HCT116 (cell line): ENCODE results near the gene MATCAP1. TPM values are rescaled to one million over a fixed set of nuclear protein-coding genes. Genes with fewer than 3 reads are reported as not detected.

ENCODE experiments used
- ATAC-seq: fragments of 200-7000 bp; cut with Tn5 transposase; 2 replicates; pipeline ENCODE4 v1.9.1; 2020; ENCODE audit warnings: mild to moderate bottlenecking, moderate library complexity
- BruUV-seq: library from RNA; stranded (reverse); fragments of 400-500 nt; replicated peaks from 2 replicates; lab custom pipeline; 2021; lab: Mats Ljungman, UMichigan
- CTCF ChIA-PET: fragments of 300-600 bp; sonication (Branson Sonifier 250); formaldehyde crosslinking; loops from one replicate; lab custom pipeline; 2021; ENCODE audit warnings: antibody characterized with exemption; lab: Charles Lee
- POLR2A ChIA-PET: fragments of 300-600, 350-600 bp; sonication (Branson Sonifier 250); formaldehyde crosslinking; loops from one replicate; lab custom pipeline; 2021; ENCODE audit warnings: antibody characterized with exemption; lab: Charles Lee
- RAD21 ChIA-PET, 2 experiments: fragments of 300-600 bp; sonication (Branson Sonifier 250); formaldehyde crosslinking; loops; one replicate each; lab custom pipeline; 2023; ENCODE audit warnings: low total read pairs in 2 of 2; ENCODE audit not compliant: uncharacterized antibody in 2 of 2, unreplicated experiment in 2 of 2, low non-redundant PET in 1 of 2; lab: Charles Lee
- DNase-seq: peaks from one replicate; pipeline ENCODE4 v3.0.0-alpha.2; 2010; ENCODE audit warnings: low read depth, low spot score
- H2AFZ ChIP-seq: fragments of 200-600 bp; shearing (Covaris generic), sonication (generic); 2 replicates; pipeline ENCODE4 v1.6.1; 2017; ENCODE audit warnings: low read depth, mixed run types, mixed read lengths, antibody characterized with exemption, low read length; ENCODE audit not compliant: poor library complexity, severe bottlenecking
- H3K27ac ChIP-seq: 2 replicates; pipeline ENCODE4 v1.5.1; 2012; ENCODE audit warnings: low read depth, low read length
- H3K27me3 ChIP-seq: fragments of 200-600 bp; sonication (generic); 2 replicates; pipeline ENCODE4 v1.6.1; 2016; ENCODE audit warnings: mixed run types, low read length, mixed read lengths; ENCODE audit not compliant: insufficient read depth
- H3K36me3 ChIP-seq, 2 experiments: fragments of 200-500 bp in 1 of 2; fragments of 200-600 bp in 1 of 2; sonication (Bioruptor generic) in 1 of 2; sonication (generic) in 1 of 2; 2 replicates each; pipeline versions ENCODE4 v1.5.1 to v1.6.1; 2014 to 2016; ENCODE audit warnings: low read length in 2 of 2, inconsistent platforms in 1 of 2, mixed read lengths in 1 of 2, mixed run types in 1 of 2; ENCODE audit not compliant: insufficient read depth in 2 of 2, control insufficient read depth in 1 of 2
- H3K4me1 ChIP-seq, 2 experiments: fragments of 200-600 bp in 1 of 2; sonication (generic) in 1 of 2; 2 replicates each; pipeline versions ENCODE4 v1.5.1 to v1.6.1; 2012 to 2017; ENCODE audit warnings: low read length in 2 of 2, inconsistent platforms in 1 of 2, mild to moderate bottlenecking in 1 of 2, mixed read lengths in 1 of 2, mixed run types in 1 of 2, moderate library complexity in 1 of 2; ENCODE audit not compliant: insufficient read depth in 2 of 2, control insufficient read depth in 1 of 2
- H3K4me2 ChIP-seq: fragments of 200-600 bp; sonication (generic); 2 replicates; pipeline ENCODE4 v1.6.1; 2017; ENCODE audit warnings: mixed run types, low read length, mixed read lengths
- H3K4me3 ChIP-seq, 2 experiments: fragments of 200-600 bp in 1 of 2; sonication (generic) in 1 of 2; replicated peaks in 1 of 2; 2 replicates each; pipeline ENCODE4 v1.5.1; 2011 to 2016; ENCODE audit warnings: low read length in 2 of 2, control low read depth in 1 of 2, low read depth in 1 of 2, mild to moderate bottlenecking in 1 of 2, mixed read lengths in 1 of 2, mixed run types in 1 of 2
- H3K79me2 ChIP-seq: fragments of 200-600 bp; sonication (generic); 2 replicates; pipeline ENCODE4 v1.6.1; 2017; ENCODE audit warnings: mild to moderate bottlenecking, mixed run types, low read length, moderate library complexity, mixed read lengths; ENCODE audit not compliant: insufficient read depth
- H3K9ac ChIP-seq: fragments of 200-600 bp; sonication (generic); 2 replicates; pipeline ENCODE4 v1.6.1; 2016; ENCODE audit warnings: low read length, mixed read lengths
- H3K9me2 ChIP-seq: fragments of 200-600 bp; sonication (generic), shearing (Covaris generic); 2 replicates; pipeline ENCODE4 v1.6.1; 2017; ENCODE audit warnings: mixed run types, mild to moderate bottlenecking, moderate library complexity; ENCODE audit not compliant: insufficient read depth
- H3K9me3 ChIP-seq, 2 experiments: fragments of 200-500 bp in 1 of 2; fragments of 200-600 bp in 1 of 2; sonication (Bioruptor generic) in 1 of 2; sonication (generic) in 1 of 2; 2 replicates each; pipeline ENCODE4 v1.6.1; 2014 to 2017; ENCODE audit warnings: low read length in 2 of 2, mixed read lengths in 2 of 2, inconsistent platforms in 1 of 2, low read depth in 1 of 2, mild to moderate bottlenecking in 1 of 2, mixed run types in 1 of 2, moderate library complexity in 1 of 2; ENCODE audit not compliant: control insufficient read depth in 1 of 2, insufficient read depth in 1 of 2
- H4K20me1 ChIP-seq: fragments of 200-600 bp; sonication (generic), shearing (Covaris generic); 2 replicates; pipeline ENCODE4 v1.6.1; 2017; ENCODE audit warnings: mixed run types, mild to moderate bottlenecking, moderate library complexity; ENCODE audit not compliant: insufficient read depth
- CBX3 ChIP-seq: IDR thresholded peaks from 2 replicates; pipeline ENCODE4 v1.6.1; 2012; ENCODE audit warnings: low read depth
- EGR1 ChIP-seq: IDR thresholded peaks from 2 replicates; pipeline ENCODE4 v1.6.1; 2012; ENCODE audit warnings: low read depth
- FOSL1 ChIP-seq: IDR thresholded peaks from 2 replicates; pipeline ENCODE4 v1.6.1; 2012; ENCODE audit warnings: low read depth
- MAX ChIP-seq: IDR thresholded peaks from 2 replicates; pipeline ENCODE4 v1.6.1; 2012
- POLR2AphosphoS5 ChIP-seq: IDR thresholded peaks from 2 replicates; pipeline ENCODE4 v1.6.1; 2011; ENCODE audit warnings: mild to moderate bottlenecking, low read depth, low read length, moderate library complexity
- REST ChIP-seq: IDR thresholded peaks from 2 replicates; pipeline ENCODE4 v1.6.1; 2012; ENCODE audit warnings: low read depth
- SIN3A ChIP-seq: IDR thresholded peaks from 2 replicates; pipeline ENCODE4 v1.6.1; 2012; ENCODE audit warnings: low read depth
- ZFX ChIP-seq: fragments of 450-650 bp; IDR thresholded peaks from 2 replicates; pipeline ENCODE4 v1.6.1; 2017
- ZNF274 ChIP-seq: fragments of 200-500 bp; sonication (Bioruptor generic); IDR thresholded peaks from 2 replicates; pipeline ENCODE4 v1.6.1; 2014; ENCODE audit warnings: mild to moderate bottlenecking, low read depth, low read length, inconsistent platforms
- intact Hi-C: fragments of 100-400 bp; cut with micrococcal nuclease; formaldehyde crosslinking; loops from 2 replicates; pipeline ENCODE4 v1.10.0; 2022
- total RNA-seq: library from RNA; stranded (reverse); gene quantifications from one replicate; pipeline ENCODE4 v1.2.1, GENCODE V29; 2021; ENCODE audit not compliant: unreplicated experiment

MATCAP1 gene
- total RNA-seq, 1 experiment from 2014 or later, result 38.7 TPM

- Histone ChIP-seq H3K4me2 (peak overlapping the region; percentile 47), H3K27ac (no peak overlapping the region), H3K4me3 (no peak overlapping the region), H3K9me2 (no peaks in the 10 kb centered on the region), H3K36me3 (no peaks in the 10 kb centered on the region), H3K27me3 (no peaks in the 10 kb centered on the region), H2AFZ (no peak overlapping the region), H3K9me3 (no peaks in the 10 kb centered on the region), H3K9ac (no peak overlapping the region), H3K79me2 (no peaks in the 10 kb centered on the region; the same call in 1 of the 2 replicates), H4K20me1 (no peaks in the 10 kb centered on the region), H3K4me1 (peaks cover 6 to 39% of the 10 kb centered on the region in 2 experiments)
- intact Hi-C loops, result loop anchor here (1.0 to 5.0 kb wide), 3 partner anchors 140 to 202 kb away; no protein-coding TSS in a partner anchor
- RAD21 ChIA-PET, result interaction anchor here (0.7 to 1.5 kb wide), 5 partner anchors 137 to 201 kb away, joined by 3 to 19 read pairs (median 4); no protein-coding TSS in a partner anchor
- POLR2A ChIA-PET, result interaction anchor here (0.8 to 1.3 kb wide), 3 partner anchors 16 to 137 kb away, joined by 4 to 8 read pairs (median 4); partner anchors contain the start of gene NOL3
- BruUV-seq, result no TSS peak
- DNase-seq (no peak), ATAC-seq (no peak)
- TF ChIP-seq ZNF274 (no peak), MAX (no peak), ZFX (no peak), FOSL1 (no peak), REST (no peak), CBX3 (no peak), SIN3A (no peak), EGR1 (no peak), POLR2AphosphoS5 (no peak)
- CTCF ChIA-PET, result interaction anchor here (0.6 to 5.8 kb wide), 31 partner anchors 13 to 274 kb away, joined by 3 to 79 read pairs (median 4); partner anchors contain the start of genes CES3, NOL3 and PDP2
Measured at GRCh38 chr16:67154578-67155294, 29.0 kb downstream of the MATCAP1 start.
